GM18505 (cell line): ENCODE data around the gene SLC35F1.
A peak's percentile ranks its signal among the peaks of the same experiment; 100 is the strongest.

Source experiments
- ATAC-seq: cut with Tn5 transposase; IDR thresholded peaks from one replicate; pipeline ENCODE4 v1.9.1; 2021; ENCODE audit not compliant: unreplicated experiment
- POLR2A ChIP-seq: IDR thresholded peaks from 4 replicates; pipeline ENCODE4 v1.6.1; 2011; ENCODE audit warnings: borderline replicate concordance; ENCODE audit not compliant: insufficient read depth, insufficient read length; ENCODE audit errors: extremely low read depth

The SLC35F1 gene

DNA sequence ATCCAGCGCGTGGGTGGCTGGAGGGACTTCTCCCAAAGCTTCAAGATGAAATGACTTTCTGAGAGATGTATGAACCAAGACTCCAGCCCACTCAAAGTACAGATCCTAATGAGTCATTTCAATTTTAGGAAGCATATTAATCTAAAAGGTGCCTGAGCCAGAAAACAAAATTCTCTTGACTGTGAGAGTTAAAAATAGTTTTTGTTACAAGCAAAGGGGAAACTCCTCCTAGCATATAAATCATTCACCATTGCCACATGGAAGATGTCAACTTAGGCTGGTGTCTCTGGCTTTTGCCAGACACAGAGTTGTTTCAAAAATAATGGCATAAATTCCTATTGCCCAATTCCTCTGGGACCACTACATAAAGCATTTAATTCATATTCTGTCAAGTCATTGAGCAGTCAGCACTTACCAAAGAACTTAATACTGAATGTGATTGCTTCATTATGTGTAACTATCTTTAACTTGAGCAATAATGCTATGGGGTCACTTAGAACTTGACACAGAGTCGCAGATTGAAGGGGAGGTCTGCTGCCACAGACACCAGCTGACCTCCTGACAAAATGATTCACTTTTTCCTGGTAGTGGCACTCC lies 280.6 kb downstream of the SLC35F1 start:
- no peak for TF ChIP-seq POLR2A
- ATAC-seq, result peak; percentile 25

DNA sequence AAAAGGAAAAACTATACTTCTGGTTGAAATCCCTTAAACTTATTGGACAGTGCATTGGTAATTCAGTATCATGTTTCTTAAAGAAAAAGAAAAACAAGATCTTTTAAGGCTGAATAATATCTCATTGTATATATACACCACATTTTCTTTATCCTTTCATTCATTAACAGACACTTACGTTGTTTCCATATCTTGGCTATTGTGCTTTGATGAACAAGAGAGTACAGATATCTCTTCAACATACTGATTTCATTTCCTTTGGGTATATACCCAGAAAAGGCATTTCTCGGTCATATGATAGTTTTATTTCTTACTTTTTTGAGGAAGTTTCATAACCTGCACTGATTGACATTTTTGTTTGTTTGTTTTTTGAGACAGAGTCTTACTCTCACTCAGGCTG lies 281.5 kb downstream of the SLC35F1 start:
- no peak for TF ChIP-seq POLR2A
- no peak for ATAC-seq

DNA sequence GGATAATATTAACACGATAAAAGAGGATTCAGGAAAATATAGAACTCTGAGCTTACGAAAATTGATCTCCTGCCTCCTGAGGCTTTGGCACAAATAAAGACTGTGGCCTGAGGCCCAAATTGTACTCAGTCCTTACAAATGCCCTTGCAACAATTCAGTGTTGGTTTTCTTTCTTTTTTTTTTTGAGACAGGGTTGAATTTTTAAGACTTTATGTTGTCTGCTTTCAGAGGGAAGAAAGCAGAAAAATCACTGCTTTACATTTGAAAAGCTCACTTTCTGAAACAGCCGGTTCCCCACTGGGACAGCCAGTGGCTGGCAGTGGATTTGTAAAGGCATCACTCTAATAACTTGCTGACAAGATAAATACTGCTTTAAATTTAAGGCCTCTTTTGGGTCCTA lies 290.5 kb downstream of the SLC35F1 start:
- TF ChIP-seq POLR2A, result no peak
- no peak for ATAC-seq

DNA sequence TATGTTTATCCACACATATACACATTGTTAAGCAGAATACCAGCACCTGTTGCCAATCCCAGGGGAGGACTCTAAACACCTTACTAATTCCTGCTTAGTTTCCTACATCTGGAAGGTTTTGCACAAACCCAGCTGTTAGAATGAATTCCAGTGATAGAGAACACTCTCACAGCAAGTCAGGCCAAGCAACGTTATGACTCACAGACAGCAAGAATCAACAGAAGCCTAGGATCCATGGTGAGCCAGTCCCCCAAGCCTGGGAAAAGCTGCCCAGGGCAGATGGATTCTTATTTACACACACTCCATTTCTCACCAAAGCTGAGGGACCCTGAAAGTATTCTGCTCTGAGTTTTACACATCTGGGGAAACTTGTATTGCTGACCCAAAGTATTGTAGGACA lies 291.7 kb downstream of the SLC35F1 start:
- TF ChIP-seq POLR2A, result no peak
- no peak for ATAC-seq

DNA sequence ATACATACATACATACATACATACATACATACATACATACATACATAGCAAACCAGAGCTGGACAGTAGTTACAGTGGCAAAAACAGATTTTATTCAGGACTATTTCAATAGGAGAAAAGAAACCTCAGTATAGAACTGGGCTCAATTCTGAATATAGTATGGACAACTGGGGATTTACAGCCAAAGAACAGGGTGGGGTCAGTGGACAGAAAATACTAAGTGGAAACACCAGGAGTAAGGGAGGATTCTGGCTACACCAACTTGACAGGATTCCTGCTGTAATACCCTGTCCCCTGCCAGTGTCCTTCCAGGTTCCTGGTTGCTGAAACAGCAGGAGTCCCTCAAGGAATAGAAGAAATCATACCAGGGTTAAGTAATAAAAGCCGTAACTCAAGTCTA lies 293.1 kb downstream of the SLC35F1 start:
- no peak for ATAC-seq
- no peak for TF ChIP-seq POLR2A

DNA sequence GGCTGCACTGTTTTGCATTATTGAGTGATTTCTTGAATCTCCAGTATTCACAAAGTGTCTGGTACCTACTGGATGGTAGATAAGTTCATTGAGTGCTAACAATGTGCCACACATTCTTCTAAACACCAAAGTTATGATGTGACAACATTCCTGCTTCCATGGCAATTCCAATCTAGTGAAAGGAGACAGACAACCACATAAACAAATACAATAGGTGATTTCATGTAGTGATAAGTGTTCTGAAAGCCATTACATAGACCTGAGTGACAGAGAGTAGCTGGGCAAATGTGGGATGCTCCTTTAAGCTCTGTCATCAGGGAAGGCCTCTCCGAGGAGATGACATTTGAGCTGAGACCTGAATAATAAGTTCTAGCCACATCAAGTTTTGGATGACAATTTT lies 295.5 kb downstream of the SLC35F1 start:
- no peak for ATAC-seq
- no peak for TF ChIP-seq POLR2A

DNA sequence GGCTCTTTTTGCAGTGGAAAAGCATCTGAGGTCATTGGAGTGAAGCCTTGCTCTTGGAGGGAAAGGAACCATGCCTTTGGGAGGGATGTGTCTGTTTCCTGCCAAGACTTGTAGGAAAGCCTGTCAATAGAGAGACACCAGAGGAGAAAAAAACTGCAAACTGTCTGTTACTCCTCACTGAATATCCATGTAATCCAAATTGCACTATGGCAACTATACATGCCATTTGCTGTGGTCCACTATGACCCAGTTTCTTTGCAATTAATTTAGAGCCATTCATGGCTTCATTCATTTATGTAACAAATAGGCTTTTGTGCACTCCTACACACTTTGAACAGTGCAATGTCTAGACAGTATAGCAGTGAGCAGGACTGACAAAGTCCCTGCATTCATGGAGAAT lies 296.5 kb downstream of the SLC35F1 start:
- no peak for TF ChIP-seq POLR2A
- ATAC-seq, result no peak

DNA sequence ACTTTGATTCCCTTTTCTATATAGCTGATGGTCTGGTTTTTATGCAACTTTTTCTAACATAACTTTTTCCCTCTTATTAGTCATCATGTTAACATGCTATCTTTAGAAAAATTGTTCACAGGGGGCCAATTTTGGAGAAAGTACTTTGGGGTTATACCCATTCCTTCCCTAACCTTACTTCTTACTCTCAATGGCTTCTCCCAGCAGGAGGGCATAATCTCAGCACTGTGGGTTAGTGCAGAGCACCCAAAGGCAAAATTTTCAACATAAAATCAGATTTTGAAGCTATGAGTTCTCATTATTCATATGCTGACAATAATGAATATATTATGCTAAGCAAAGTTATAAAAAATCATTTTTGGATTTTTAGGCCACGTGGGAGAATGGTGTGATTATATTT lies 299.2 kb downstream of the SLC35F1 start:
- no peak for ATAC-seq
- no peak for TF ChIP-seq POLR2A

DNA sequence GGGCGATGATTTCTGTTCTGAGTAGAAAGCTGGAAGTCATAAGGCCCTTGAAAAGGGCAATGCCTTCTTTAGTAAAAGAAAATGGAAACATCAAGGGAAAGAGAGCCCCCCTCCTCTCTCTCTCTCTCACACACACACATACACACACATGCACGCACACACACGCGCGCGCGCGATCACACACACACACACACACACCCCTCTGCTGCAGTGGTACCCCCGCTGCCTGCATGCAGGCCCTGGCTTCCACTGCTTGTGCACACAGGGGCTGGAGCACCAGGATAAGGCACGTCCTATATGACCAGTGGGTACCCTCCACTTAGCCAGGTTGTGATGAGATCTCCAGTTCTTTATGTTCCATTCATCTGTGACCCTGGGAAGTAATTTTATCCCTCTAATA lies 300.9 kb downstream of the SLC35F1 start:
- no peak for TF ChIP-seq POLR2A
- ATAC-seq, result no peak

DNA sequence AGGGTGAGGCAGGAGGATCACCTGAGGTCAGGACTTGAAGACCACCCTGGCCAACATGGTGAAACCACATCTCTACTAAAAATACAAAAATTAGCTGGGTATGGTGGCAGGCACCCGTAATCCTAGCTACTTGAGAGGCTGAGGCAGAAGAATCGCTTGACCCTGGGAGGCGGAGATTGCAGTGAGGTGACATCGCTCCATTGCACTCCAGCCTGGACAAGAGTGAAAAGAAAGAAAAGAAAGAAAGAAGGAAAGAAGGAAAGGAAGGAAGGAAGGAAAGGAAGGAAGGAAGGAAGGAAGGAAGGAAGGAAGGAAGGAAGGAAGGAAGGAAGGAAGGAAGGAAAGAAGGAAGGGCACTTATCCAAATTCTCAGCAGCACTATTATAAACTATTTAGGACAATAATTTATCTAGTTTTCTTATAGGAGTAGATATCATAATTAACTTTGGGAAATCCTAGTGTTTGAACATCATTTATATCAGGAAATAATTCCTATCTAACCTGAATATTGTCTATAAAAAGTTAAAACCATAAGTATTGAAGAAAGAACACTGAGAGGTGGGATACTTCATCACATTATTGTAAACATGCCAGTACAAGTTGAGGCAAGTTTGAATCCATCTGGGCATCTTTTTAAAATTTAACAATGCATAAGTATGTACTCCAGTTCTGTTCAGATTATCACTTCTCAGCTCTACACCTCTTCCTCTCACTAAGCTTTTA lies 305.5 kb downstream of the SLC35F1 start:
- no peak for ATAC-seq
- TF ChIP-seq POLR2A, result no peak

DNA sequence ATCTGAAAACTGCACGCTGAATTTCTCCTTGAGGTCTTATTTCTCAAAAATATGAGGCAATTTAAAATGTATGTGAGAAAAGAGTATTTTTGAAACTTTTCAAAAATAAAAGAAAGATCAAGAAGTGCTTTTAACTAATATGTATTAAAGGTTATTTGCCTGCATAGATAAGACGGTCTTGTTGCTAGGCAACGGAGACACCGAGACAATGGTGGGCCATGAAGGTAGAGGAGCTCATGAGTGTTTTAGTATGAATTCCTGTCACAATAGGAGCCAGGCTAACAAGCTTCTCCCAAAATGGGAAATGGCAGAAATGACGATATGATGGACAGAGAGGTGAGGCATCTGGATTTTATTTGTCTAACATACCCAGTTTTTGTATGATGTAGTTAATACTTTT lies 308.2 kb downstream of the SLC35F1 start:
- ATAC-seq, result no peak
- no peak for TF ChIP-seq POLR2A

DNA sequence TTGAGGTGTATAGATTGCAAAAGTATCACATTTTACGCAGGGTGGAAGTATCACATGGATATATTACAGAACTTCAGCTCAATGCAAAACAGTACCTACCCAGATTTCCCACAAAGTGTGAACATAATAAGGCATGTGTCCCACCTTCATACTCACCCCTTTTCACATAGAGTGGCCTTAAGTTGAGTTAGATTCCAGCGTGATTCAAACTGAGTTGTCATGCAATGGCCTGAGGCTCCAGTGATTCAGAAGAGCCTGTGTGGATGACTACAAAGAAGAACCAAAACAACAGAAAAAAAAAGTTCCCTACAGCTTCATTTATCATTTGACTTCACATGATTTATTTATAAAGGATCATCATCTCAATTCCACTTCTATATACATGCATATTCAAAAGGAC lies 309.7 kb downstream of the SLC35F1 start:
- no peak for ATAC-seq

DNA sequence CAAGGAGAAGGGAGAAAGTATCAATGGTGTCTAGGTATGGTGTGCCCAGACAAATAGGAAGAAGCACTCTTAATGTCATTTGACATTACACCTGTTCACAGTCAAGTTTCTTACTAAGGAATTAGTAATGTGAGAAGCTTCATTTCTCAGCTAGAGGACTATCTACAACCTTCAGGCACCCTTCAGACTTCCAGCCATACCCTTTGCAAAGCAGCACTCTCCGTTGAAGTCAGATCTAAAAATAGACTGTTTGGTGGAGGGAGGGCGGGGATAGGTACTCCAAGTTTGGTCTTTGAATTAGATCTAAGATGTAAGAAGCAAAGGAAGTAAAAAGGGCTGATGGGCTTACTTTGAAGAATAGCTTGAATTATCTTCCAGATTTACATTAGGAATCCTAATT lies 311.1 kb downstream of the SLC35F1 start:
- ATAC-seq, result no peak
- no peak for TF ChIP-seq POLR2A

More for the DNA sequence above, 309.7 kb downstream of the SLC35F1 start:
- no peak for TF ChIP-seq POLR2A

DNA sequence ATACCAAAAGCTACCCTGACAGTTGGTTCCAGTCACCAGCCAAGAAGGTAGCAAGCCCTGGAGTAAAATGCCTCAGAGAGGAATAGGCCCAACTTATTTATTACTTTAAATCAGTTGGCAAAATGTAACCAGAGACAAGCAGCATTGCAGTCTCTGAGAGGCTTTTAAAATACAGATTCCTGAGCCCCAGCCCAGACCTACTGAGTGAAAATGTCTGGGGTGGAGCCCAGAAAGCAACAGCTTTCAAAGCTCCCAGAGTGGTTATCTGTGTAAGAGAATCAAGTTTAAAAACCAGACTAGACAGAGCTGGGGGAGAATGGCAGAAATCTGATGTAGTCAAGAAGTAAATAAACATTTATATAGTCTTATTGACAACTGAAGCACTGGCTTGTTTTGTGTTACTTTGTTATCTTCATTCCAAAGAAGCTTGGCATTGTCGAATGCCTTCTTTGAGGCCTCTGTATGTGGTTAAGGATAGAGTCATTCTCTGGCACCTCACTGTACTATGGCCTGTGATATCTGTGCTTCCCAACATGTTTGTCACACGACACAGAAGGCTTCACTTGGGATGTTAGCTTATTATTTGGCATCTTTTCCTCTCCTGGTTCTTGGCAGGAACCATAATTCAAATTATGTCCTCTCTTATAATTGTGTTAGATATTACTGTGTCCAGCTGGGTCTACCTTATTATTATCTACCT lies 313.5 kb downstream of the SLC35F1 start:
- ATAC-seq, result no peak
- TF ChIP-seq POLR2A, result no peak

DNA sequence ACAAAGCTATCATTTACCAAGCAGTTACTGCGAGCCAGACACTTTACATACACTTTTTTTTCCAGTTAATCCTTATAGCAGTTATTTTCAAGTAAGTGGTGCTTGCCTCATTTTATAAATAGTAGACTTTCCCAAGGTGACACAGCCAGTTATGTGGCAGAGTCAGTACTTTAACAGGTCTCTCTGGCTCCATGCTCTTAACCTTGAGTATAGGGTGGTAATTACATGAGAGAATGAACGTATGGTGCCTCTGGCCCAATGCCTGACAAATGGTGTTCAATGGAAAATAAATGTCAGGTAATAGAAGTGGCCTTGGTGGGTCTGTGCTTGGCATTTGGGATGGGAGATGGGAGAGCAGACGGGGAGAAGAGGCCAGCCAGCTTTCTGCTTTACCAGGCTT lies 316.3 kb downstream of the SLC35F1 start:
- no peak for ATAC-seq
- no peak for TF ChIP-seq POLR2A

DNA sequence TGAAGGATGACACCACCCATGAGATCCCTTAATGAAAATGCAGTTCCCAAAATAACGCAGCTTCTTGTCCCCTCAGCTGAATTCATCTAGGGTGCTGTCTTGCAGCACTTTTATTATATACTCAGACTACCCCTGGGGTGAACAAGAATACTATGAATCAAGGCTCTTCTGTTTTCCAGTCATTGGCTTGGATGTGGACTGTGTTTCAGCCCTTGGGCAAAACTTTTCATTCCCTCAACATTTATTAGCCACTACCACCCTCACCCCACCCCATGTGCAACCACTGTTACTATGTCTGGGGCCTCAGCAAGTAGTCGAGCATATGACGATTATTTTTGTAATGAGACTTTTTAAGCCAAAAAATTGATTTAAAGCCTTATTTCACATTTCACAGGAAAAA lies 321.8 kb downstream of the SLC35F1 start:
- no peak for ATAC-seq

More for the DNA sequence above, 321.8 kb downstream of the SLC35F1 start:
- no peak for TF ChIP-seq POLR2A
